NCI-H446 treated with DMSO at 0.1 percent for 48 hours (cell line): ENCODE data around the gene SKIC2.
"Not testable (repeated sequence)": the region's sequence is repeated elsewhere in the genome, so short reads cannot be mapped to it uniquely, and the experiment has no call there.

Source experiments
- DNase-seq: peaks from one replicate; lab custom pipeline; 2025; lab: John Stamatoyannopoulos, UW

The SKIC2 gene

DNA sequence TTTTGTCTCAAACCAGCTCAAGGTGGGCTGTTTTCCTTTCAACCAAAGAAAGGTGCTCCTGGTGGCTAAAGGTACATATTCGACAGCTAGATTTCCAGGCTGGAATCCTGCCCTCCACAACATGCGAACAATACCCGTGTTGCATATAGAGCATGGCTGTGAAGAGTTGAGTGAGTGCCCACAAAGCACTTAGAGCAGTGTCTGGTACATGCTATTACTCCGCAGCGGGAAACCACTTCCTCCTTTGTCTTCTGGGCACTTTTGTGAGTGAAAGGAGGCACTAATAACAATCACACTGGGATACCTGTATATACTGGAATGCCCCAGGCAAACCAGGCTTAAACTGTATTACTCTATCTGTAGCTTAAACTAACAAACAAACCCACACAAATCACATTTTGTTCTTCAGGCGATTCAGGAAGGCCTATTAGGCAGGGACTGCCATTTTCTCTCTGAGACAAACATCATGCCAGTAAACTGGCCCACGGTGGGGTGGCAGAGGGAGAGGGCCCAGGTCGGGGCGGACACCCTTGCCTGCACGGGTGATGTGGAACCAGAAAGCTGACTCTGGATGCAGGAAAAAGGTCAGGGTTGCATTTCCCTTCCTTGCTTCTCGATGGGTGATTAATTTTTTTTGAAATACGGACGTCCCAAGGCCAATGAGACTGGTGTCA is 46.0 kb downstream of the SKIC2 start:
- DNase-seq = not testable (repeated sequence)

DNA sequence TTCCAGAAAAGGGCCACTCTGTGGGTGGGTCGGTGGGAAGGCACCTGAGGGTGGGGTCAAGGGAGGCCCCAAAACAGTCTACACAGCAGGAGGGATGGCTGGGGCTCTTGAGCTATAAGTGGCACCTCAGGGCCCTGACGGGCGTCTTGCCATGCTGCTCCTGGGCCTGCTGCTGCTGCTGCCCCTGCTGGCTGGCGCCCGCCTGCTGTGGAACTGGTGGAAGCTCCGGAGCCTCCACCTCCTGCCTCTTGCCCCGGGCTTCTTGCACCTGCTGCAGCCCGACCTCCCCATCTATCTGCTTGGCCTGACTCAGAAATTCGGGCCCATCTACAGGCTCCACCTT is 46.5 kb downstream of the SKIC2 start:
- not testable (repeated sequence) for DNase-seq

DNA sequence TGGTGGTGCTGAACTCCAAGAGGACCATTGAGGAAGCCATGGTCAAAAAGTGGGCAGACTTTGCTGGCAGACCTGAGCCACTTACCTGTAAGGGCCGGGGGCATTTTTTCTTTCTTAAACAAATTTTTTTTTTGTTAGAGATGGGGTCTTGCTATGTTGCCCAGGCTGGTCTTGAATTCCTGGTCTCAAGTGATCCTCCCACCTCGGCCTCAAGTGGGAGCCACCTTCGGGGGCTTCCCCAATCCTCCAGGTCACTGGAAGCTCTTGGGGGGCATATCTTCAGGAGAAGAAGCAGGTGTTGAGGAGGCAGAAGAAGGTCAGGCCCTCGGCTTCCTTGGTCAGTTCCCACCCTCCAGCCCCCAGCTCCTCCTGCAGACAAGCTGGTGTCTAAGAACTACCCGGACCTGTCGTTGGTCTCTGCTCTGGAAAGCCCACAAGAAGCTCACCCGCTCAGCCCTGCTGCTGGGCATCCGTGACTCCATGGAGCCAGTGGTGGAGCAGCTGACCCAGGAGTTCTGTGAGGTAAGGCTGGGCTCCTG is 47.1 kb downstream of the SKIC2 start:
- not testable (repeated sequence) for DNase-seq

DNA sequence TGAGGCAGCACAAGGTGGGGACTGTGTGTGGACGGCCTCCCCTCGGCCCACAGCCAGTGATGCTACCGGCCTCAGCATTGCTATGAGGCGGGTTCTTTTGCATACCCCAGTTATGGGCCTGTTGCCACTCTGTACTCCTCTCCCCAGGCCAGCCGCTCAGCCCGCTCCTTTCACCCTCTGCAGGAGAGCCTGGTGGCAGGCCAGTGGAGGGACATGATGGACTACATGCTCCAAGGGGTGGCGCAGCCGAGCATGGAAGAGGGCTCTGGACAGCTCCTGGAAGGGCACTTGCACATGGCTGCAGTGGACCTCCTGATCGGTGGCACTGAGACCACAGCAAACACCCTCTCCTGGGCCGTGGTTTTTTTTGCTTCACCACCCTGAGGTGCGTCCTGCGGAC is 48.1 kb downstream of the SKIC2 start:
- not testable (repeated sequence) for DNase-seq

DNA sequence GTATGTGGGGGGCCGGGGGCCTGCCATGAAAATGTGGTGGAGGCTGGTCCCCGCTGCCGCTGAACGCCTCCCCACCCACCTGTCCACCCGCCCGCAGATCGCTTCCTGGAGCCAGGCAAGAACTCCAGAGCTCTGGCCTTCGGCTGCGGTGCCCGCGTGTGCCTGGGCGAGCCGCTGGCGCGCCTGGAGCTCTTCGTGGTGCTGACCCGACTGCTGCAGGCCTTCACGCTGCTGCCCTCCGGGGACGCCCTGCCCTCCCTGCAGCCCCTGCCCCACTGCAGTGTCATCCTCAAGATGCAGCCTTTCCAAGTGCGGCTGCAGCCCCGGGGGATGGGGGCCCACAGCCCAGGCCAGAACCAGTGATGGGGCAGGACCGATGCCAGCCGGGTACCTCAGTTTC is 49.1 kb downstream of the SKIC2 start:
- not testable (repeated sequence) for DNase-seq

DNA sequence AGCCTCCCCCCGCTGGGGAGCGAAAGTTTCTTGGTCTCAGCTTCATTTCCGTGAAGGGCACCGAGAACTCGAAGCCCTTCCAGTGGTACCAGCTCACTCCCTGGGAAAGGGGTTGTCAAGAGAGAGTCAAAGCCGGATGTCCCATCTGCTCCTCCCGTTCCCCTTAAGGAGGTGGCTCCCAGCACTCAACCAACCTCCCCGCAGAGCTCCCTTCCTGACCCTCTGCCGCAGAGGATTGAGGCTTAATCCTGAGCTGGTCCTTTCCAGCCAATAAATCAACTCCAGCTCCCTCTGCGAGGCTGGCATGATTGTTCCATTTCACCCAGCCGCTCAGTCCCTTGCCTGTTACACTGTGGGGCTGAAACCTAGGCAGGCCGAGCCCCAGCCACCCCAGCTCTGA is 49.6 kb downstream of the SKIC2 start:
- not testable (repeated sequence) for DNase-seq

DNA sequence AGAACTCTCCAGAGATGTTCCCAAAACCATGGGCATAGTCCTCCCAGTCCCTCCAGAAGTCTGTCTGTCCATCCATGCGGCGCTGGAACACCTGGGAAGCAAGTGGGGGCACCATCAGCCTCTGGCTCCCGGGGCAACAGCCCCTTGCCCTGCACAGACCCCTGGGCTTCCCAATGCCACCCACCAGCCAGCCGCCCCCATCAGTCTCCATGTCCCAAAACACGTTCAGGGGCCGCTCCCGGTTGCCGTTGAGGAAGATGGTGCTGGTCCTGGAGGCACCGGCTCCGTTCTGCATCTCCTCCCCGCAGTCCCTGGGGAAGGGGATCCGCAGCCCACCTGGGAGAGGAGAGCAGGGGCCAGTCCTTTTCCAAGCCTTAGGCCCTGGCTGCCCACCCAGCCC is 50.6 kb downstream of the SKIC2 start:
- not testable (repeated sequence) for DNase-seq

DNA sequence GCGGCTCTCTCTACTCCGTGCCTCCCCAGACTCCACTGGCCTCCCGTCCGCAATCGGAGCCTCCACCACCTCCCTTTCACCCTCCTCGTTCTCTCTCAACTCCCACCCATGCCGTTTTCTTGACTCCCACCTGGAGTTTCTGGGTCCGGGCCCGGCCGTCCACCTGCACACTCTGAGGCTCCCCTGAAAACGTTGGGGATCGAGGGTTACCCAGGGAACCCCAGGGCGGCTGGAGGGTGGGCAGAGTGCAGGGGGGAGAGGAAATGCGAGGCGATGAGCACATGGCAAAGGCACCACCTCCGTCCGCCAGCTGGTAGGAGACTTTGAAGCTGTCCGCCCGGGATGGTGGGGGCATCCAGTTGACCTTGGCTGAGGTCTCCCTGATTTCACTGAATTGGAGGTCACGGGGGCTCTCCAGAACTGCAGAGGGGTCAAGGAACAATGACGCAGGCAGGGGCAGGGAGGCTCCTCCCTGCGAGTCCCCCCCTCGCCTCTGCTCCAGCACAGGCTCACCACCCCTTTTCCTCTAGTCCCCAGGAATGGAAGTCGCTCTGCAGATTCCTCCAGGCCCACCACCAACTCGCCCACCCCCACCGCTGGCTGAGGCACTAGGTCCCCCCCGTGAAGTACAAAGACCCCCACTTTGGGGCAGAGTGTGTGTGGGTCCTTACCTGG is 52.0 kb downstream of the SKIC2 start:
- DNase-seq = not testable (repeated sequence)

DNA sequence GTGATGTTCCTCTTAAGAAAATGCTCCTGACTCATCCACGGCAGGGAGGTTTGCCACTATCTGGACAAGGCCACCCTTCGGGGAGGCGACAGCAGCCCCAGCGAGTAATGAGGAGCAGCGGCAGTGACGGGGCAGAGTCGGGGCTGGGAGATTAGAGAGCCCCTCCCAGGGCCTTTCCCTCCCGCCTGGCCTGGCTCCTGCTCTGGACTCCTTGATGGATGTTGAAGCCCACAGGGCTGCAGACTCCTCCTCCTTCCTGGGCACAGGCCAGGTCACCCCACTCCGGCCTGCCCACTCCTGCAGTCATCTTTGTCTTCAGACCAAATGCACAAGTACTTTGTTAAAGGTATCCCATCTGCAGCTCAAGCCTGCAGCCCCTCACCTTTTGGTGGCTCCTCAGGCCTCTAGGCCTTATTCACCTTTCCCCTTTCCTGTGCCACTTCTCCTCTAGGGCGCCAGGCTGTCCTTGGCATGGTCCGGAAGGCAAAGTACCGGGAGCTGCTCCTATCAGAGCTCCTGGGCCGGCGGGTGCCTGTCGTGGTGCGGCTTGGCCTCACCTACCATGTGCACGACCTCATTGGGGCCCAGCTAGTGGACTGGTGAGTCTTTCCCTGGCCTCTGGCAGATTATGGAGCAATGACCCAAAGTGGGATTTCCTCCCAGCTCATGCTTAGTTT is 54.1 kb downstream of the SKIC2 start:
- not testable (repeated sequence) for DNase-seq

DNA sequence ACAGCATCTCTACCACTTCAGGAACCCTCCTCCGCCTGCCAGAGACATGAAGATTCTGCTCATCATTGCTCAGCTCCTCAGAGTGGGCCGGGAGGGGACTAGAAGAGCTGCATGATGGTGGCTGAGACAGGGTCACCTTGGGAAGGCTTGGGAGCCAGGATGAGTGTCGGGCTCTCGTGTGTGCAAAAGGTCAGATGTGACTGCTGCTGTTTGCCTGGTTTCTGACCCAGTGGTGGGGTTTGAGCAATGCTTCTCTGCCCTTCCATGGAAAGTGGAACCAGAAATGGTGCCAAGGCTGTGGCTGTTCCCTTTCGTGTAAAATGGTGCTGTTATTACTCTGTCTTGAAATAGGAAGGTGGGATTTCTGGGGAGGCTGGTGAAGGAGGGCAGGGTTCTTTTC is 54.8 kb downstream of the SKIC2 start:
- DNase-seq = not testable (repeated sequence)

DNA sequence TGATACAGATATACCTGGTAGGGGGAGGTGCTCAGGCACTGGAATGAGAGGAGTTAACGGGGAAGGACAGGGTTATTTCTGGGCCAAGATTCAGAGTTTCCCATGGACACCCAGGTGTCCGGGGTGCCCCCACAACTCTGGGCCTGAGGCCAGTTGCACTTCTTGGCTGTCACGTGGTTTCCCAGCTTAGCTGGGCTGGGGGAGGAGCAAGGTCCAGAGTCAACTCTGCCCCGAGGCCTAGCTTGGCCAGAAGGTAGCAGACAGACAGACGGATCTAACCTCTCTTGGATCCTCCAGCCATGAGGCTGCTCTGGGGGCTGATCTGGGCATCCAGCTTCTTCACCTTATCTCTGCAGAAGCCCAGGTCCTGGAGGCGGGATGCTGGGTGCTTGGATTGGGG is 55.6 kb downstream of the SKIC2 start, which contains the start of gene C4B:
Gene C4B, plus strand, starts transcription at position 249 of the 400 bp plus-strand sequence. Its CDS starts 51 bp downstream, at position 300.
- not testable (repeated sequence) for DNase-seq
